Muscle layer of duodenum (tissue), 2 donors: ENCODE data around the gene CD164L2.
A peak's percentile ranks its signal among the peaks of the same experiment; 100 is the strongest.
"Not testable (repeated sequence)": the region's sequence is repeated elsewhere in the genome, so short reads cannot be mapped to it uniquely, and the experiment has no call there.

Experiments
- H3K27ac ChIP-seq: one replicate; pipeline ENCODE4 v1.7.0; 2013; ENCODE audit warnings: mild to moderate bottlenecking, low read length
- H3K27me3 ChIP-seq: one replicate; pipeline ENCODE4 v1.7.0; 2013; ENCODE audit warnings: low read depth, mild to moderate bottlenecking, control low read depth, low read length
- H3K36me3 ChIP-seq, 2 donors: one replicate each; pipeline ENCODE4 v1.7.0; 2013; ENCODE audit warnings: low read length in 2 of 2, control low read depth in 1 of 2, mild to moderate bottlenecking in 1 of 2; ENCODE audit not compliant: insufficient read depth in 2 of 2, control insufficient read depth in 1 of 2
- H3K4me1 ChIP-seq, 2 donors: one replicate each; pipeline ENCODE4 v1.7.0; 2013; ENCODE audit warnings: low read length in 2 of 2, mild to moderate bottlenecking in 2 of 2, control low read depth in 1 of 2, moderate library complexity in 1 of 2; ENCODE audit not compliant: insufficient read depth in 2 of 2, control insufficient read depth in 1 of 2
- H3K4me3 ChIP-seq, 2 donors: one replicate each; pipeline ENCODE4 v1.7.0; 2013; ENCODE audit warnings: low read length in 2 of 2, low read depth in 1 of 2, mild to moderate bottlenecking in 1 of 2
- H3K9me3 ChIP-seq, 2 donors: one replicate each; pipeline ENCODE4 v1.7.0; 2013; ENCODE audit warnings: low read length in 2 of 2, control low read depth in 1 of 2, mild to moderate bottlenecking in 1 of 2; ENCODE audit not compliant: control insufficient read depth in 1 of 2
- donor health status: healthy.

Gene CD164L2

DNA sequence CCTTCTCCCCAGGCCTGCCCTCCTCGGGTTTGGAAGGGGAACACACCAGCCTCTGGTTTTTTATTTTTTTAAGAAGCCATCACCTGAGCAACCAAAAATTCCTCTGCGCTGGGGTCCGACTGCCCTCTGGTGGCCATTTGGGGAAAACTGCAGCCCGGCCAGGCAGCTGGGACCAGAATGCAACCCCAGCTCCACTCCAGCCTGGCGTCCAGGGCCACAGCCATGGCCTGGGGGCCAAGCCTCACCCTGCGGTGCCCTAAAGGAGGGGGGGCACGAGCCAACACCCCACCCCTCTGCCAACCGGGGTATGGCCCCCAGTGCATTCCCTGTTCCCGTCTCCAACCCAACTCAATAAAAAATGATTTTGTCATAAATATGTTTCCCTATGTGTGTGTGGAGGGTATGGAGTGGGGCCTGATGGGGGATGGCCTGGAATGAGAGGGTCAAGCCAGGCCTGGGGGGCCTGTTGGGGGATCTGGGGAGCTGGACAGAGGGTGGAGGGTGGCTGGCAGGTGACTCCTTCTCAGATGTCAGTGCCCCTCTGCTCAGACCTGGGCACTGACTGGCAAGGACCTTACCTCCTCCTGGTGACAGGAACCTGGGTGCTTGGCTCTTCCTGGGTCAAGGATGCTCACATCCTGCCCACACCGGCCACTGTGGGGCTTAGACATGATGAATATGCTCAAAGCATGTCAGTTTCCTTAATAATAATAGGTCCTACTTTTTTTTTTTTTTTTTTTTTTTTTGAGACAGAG, 12.5 kb upstream of the CD164L2 start:
- Histone ChIP-seq H3K36me3 (no peaks in the 10 kb centered on the region), H3K27me3 (no peaks in the 10 kb centered on the region), H3K4me1 (peaks cover 7 to 35% of the 10 kb centered on the region in 2 donors), H3K27ac (no peak overlapping the region), H3K9me3 (no peaks in the 10 kb centered on the region), H3K4me3 (no peak overlapping the region)

DNA sequence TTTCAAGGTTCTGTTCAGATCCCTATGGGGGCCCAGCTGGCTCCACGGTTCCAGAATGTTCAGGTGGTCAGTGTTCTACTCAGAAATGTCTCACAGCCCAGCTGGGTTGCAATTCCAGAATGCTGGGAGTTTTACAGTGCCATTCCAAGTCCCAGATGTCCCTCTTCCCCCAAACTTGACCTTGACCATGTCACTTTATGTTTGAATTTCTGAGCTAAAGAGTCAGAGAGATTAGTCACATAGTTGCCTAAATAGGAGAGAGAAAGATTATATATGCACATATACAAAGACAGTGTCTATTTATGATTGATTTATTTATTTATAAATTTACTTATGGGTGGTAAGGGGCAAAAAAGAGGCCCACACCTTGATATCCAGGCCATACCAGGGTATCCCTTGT, 11.8 kb upstream of the CD164L2 start:
- Histone ChIP-seq H3K4me1 (peaks cover 7 to 28% of the 10 kb centered on the region in 2 donors), H3K27me3 (no peaks in the 10 kb centered on the region), H3K36me3 (no peaks in the 10 kb centered on the region), H3K9me3 (no peaks in the 10 kb centered on the region), H3K27ac (no peak overlapping the region), H3K4me3 (no peak overlapping the region)

DNA sequence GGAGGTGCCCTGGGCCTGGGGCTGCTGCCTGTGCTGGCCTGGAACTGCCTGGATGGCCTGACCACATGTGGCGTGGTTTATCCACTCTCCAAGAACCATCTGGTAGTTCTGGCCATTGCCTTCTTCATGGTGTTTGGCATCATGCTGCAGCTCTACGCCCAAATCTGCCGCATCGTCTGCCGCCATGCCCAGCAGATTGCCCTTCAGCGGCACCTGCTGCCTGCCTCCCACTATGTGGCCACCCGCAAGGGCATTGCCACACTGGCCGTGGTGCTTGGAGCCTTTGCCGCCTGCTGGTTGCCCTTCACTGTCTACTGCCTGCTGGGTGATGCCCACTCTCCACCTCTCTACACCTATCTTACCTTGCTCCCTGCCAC, 11.1 kb upstream of the CD164L2 start:
- H3K27me3 ChIP-seq = no peaks in the 10 kb centered on the region
- H3K4me3 ChIP-seq = no peak overlapping the region
- H3K36me3 ChIP-seq = no peaks in the 10 kb centered on the region
- H3K9me3 ChIP-seq = no peaks in the 10 kb centered on the region
- H3K4me1 ChIP-seq = peaks cover 7 to 22% of the 10 kb centered on the region in 2 donors
- no peak overlapping the region for H3K27ac ChIP-seq

DNA sequence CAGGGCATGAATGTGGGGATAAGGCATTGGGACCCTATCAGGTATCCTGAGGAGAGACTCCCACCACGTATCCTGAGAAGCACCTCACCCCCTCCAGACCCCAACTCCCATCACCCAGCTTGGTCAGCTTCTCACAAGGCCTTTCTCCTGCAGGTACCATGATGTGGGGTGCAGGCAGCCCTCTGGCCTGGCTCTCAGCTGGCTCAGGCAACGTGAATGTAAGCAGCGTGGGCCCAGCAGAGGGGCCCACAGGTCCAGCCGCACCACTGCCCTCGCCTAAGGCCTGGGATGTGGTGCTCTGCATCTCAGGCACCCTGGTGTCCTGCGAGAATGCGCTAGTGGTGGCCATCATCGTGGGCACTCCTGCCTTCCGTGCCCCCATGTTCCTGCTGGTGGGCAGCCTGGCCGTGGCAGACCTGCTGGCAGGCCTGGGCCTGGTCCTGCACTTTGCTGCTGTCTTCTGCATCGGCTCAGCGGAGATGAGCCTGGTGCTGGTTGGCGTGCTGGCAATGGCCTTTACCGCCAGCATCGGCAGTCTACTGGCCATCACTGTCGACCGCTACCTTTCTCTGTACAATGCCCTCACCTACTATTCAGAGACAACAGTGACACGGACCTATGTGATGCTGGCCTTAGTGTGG, 10.6 kb upstream of the CD164L2 start:
- no peak overlapping the region for H3K4me3 ChIP-seq
- H3K4me1 ChIP-seq = peaks cover 7 to 20% of the 10 kb centered on the region in 2 donors
- H3K27me3 ChIP-seq = no peaks in the 10 kb centered on the region
- no peaks in the 10 kb centered on the region for H3K36me3 ChIP-seq
- H3K9me3 ChIP-seq = no peaks in the 10 kb centered on the region
- H3K27ac ChIP-seq = no peak overlapping the region

DNA sequence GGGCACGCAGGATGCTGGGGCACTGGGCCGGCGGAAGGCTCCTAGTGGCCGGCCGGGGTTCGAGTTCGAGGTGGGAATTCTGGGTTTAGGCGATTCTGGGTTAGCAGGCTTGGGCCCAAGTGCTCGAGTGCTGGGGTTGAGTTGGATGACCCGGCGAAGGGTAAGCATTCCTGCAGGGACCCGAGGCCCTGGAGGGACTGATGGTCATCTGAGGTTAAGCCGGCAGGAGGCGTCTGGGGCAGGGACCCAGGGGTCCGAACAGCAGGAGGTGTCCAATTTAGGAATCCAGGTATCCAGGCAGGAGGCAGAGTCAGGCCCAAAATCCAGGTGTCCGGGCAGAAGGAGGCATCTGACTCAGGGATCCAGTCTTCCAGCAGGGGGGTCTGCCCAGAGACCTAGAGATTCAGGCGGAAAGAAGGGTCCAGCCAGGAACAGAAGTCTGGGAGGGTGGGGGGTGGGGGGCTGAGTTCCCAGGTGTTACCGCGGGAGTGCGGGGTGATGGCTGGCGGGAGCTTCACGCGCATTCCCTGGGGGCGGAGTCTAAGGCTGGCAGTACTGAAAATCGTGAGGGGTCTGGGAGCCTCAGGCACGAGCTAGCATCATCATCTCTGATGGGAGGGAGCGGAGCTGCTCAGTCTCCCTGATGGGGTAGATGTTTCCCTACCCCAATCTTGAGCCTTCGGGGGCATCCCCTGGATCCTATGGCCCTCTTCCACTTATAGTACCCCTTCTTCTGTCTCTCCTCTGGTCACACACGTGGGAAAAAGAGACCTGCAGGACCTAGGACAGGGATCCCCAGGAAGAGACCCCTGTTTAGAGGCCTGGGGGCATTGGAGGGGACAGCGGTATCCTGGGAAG, 9.9 kb upstream of the CD164L2 start:
- H3K9me3 ChIP-seq = no peaks in the 10 kb centered on the region
- H3K4me1 ChIP-seq = peaks cover 7 to 20% of the 10 kb centered on the region in 2 donors
- H3K27me3 ChIP-seq = no peaks in the 10 kb centered on the region
- H3K36me3 ChIP-seq = no peaks in the 10 kb centered on the region
- no peak overlapping the region for H3K27ac ChIP-seq
- H3K4me3 ChIP-seq = peak overlapping the region; percentile 39 to 58

DNA sequence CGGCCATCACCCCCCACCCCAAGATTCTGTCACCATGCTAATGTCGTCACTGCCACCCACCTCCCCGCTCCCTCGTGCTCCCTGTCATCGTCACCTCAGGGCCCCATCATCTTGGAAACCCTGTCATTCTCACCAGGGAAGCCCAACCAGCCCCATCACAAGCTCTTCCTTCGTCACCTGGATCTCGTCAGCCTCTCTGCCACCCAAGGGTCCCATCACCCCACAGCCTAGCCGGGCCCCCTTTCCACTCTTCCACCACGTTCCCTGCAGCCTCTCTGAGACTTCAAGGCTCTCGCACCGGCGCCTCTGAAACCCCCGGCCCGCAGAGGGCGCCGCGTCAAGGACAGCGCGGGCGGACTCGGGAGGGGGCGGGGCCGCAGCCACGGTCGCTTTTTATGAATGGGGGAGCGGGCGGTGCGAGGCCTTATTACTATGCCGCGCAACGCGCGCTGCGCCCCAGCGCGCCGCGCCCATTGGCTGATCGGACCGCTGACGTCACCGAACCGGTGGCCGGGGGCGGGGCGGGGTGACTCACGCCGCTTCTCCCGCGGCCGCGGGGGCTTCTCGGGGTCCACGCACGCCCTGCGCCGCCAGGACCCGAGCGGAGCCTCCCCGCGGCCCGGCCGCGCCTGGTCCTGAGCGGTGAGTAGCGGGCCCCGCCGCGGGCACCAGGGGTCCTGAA, 9.1 kb upstream of the CD164L2 start, which contains the start of gene GPR3:
GPR3 (plus strand) TSS at position 527 of the 682 bp plus-strand sequence. CDS start 1,177 bp downstream, outside the sequence.
- no peak within 1 kb of the TSS for H3K27ac ChIP-seq
- H3K4me1 ChIP-seq = peaks cover 7 to 20% of the 10 kb centered on the region in 2 donors
- peak within 1 kb of the TSS; percentile 39 to 58 for H3K4me3 ChIP-seq

DNA sequence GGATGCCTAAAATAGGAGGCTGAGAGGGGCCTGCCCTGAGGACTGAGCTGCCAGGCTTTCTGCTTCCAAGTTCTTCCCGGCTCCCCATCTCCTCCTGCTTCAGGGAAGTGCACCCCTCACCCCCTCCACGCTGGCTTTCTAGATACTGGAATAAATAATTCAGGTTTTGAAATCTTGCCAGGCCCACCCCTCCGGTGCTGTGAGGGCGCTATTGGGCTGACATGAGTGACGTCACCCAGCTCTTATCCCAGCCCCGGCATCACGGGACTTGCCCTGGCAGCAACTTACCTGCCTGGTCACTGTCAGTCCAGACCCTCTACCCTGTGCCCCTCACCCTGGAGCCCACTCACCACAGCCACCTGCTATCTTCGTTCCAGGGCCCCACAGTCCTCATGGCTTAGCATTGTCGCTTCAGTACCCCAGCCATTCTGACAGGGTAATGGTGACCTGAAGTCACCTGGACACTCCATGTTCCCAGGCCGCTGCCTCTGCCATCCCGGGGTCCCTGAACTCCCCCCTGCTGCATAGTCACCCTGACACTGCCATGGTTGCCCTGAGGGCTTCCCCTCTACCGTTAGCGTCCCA, 8.5 kb upstream of the CD164L2 start:
- Histone ChIP-seq H3K4me3 (peak overlapping the region; percentile 30 to 58), H3K36me3 (no peaks in the 10 kb centered on the region), H3K4me1 (peaks cover 7 to 20% of the 10 kb centered on the region in 2 donors), H3K27ac (no peak overlapping the region), H3K27me3 (no peaks in the 10 kb centered on the region), H3K9me3 (no peaks in the 10 kb centered on the region)

More for the DNA sequence above, 9.1 kb upstream of the CD164L2 start, which contains the start of gene GPR3:
- no peaks in the 10 kb centered on the region for H3K27me3 ChIP-seq
- no peaks in the 10 kb centered on the region for H3K9me3 ChIP-seq
- H3K36me3 ChIP-seq = no peaks in the 10 kb centered on the region

DNA sequence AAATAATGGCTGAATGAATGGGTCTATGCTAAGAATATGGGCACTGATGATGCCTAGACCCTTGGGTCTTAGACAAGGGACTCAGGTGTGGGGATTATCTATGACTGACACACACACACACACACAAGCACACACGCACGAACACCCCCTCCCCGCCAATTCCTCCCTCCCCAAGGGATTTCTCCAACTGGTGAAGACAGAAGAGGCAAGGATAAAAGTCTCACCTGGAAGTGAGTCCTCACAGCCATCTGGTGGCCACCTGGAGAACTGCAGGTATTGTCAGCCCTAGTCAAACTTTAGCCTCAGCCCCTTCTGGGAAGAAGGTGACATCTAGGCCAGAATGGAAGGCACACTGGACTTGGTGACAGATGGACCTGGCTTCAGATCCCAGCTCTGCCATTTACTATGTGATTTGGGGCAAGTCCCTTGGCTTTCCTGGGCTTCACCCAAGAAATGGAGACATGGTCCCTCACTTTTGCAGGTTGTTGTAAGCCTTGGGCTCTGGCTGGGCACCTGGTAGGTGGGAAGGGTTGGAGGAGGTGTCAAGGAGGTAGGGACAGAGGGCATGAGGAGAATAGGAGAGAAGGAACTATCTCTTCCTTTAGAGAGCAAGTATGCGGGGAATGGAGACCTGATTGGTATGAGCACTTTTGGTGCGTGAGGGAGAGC, 5.3 kb upstream of the CD164L2 start:
- H3K9me3 ChIP-seq = no peaks in the 10 kb centered on the region
- H3K27ac ChIP-seq = no peak overlapping the region
- H3K36me3 ChIP-seq = no peaks in the 10 kb centered on the region
- no peak overlapping the region for H3K4me3 ChIP-seq
- peaks cover 7 to 14% of the 10 kb centered on the region in 2 donors for H3K4me1 ChIP-seq
- H3K27me3 ChIP-seq = no peaks in the 10 kb centered on the region

DNA sequence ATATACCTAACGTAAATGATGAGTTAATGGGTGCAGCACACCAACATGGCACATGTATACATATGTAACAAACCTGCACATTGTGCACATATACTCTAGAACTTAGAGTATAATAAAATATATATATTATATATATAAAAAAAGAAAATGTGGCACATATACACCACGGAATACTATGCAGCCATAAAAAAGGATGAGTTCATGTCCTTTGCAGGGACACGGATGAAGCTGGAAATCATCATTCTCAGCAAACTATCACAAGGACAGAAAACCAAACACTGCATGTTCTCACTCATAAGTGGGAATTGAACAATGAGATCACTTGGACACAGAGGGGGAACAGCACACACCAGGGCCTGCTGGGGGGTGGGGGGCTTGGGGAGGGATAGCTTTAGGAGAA, 1.7 kb upstream of the CD164L2 start:
- not testable (repeated sequence) for H3K4me3 ChIP-seq, H3K27ac ChIP-seq, H3K4me1 ChIP-seq, H3K36me3 ChIP-seq, H3K9me3 ChIP-seq, H3K27me3 ChIP-seq

DNA sequence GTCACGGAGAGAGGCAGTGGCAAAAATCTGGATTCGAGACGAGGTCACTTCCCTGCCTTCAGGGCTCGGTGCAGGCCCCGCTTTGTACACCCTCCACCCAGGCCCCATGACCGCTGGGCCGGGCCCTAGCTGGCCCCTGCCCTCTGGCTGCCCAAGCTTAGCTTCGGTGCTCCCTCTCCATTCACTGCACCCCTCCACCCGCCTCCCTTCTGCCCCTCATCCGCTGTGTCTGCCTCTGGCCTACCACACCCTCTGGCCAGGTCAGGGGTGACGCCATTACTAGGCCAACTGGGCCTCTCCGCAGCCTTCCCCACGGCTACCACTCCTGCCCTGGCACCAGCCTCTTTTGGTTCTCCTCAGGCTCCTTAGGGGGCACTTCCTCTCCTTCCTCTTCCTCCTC, 528 bp upstream of the CD164L2 start:
- Histone ChIP-seq H3K4me3 (no peak overlapping the region), H3K27ac (no peak overlapping the region), H3K36me3 (no peaks in the 10 kb centered on the region), H3K9me3 (no peaks in the 10 kb centered on the region), H3K27me3 (no peaks in the 10 kb centered on the region), H3K4me1 (no peaks in the 10 kb centered on the region)
